Astrocyte of the cerebellum (primary cell): Measurements from ENCODE around the gene SUMO4.

Source experiments
- DNase-seq: peaks from one replicate; pipeline ENCODE4 v3.0.0-alpha.2; 2011; ENCODE audit warnings: low read depth
- H3K4me3 ChIP-seq: 2 replicates; pipeline ENCODE4 v1.5.1; 2011; ENCODE audit warnings: mild to moderate bottlenecking, low read depth, low read length, moderate library complexity
- in situ Hi-C: cut with HindIII; loops from 2 replicates; pipeline ENCODE4 v1.10.0; 2017; ENCODE audit warnings: low sequenced_read_pairs
- TF ChIP-seq, protein P1 (sequence below): IDR thresholded peaks from 2 replicates; pipeline ENCODE4 v1.5.1; 2012; ENCODE audit warnings: low read length, low read depth, moderate library complexity, mild to moderate bottlenecking; ENCODE audit errors: missing control alignments

SUMO4 gene

DNA sequence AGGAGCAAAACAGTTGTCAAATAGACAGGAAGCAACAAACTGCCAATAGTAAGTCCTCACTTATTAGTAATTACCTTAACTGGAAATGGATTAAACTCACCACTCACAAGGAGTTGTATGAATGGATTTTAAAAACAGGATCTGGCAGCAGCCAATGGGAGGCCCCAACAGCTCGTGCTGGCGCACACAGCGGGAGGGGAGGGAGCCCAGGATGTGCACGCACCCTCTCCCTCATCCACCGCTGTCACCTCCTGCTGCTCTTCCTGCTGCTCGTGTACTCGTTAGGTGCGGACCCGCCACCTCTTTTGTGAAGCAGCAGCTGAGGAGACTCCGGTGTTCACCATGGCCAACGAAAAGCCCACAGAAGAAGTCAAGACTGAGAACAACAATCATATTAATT is at the start of gene SUMO4:
Gene SUMO4, plus strand, starts transcription at position 213 of the 400 bp plus-strand sequence. Its CDS starts 130 bp downstream, at position 343.
- TF ChIP-seq, protein P1, sequence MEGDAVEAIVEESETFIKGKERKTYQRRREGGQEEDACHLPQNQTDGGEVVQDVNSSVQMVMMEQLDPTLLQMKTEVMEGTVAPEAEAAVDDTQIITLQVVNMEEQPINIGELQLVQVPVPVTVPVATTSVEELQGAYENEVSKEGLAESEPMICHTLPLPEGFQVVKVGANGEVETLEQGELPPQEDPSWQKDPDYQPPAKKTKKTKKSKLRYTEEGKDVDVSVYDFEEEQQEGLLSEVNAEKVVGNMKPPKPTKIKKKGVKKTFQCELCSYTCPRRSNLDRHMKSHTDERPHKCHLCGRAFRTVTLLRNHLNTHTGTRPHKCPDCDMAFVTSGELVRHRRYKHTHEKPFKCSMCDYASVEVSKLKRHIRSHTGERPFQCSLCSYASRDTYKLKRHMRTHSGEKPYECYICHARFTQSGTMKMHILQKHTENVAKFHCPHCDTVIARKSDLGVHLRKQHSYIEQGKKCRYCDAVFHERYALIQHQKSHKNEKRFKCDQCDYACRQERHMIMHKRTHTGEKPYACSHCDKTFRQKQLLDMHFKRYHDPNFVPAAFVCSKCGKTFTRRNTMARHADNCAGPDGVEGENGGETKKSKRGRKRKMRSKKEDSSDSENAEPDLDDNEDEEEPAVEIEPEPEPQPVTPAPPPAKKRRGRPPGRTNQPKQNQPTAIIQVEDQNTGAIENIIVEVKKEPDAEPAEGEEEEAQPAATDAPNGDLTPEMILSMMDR: no peak
- DNase-seq: no peak
- no peak within 1 kb of the TSS for H3K4me3 ChIP-seq
- in situ Hi-C loops: loop anchor here (25.0 kb wide), 1 partner anchor 313 kb away; no protein-coding TSS in a partner anchor

- TF ChIP-seq, protein P1: no peak
- DNase-seq: no peak
- no peak overlapping the region for H3K4me3 ChIP-seq
- in situ Hi-C loops: no loop called here
Measured at GRCh38 chr6:149354009-149354408, 46.1 kb upstream of the SUMO4 start.

DNA sequence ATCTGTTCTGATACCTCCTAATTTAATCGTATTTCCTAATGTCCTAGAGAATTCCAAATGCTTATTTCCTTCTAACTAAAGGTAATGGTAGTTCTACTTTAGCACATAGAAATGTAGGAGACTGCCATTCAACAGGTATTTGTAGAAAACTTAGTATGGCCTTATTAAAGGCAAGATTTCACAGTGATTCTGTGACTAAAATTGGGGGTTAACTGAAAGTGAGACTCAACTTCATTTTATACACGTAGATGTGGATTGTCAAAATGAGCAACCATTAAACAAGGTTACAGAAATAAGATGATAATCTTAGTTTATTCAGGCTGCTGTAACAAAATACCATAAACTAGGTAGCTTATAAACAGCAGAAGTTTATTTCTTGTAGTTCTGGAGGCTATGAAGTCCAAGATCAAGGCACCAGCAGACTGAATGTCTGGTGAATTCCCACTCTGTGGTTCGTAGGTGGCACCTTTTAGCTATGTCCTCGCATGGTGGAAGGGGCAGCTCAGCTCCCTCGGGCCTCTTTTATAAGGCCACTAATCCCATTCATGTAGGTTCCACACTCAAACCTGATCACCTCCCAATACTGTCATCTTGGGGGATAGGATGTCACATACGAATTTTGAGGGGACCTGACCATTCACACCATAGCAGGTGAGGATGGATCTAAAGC is 43.8 kb upstream of the SUMO4 start:
- DNase-seq: no peak
- in situ Hi-C loops: no loop called here
- no peak overlapping the region for H3K4me3 ChIP-seq
- TF ChIP-seq, protein P1: no peak

- H3K4me3 ChIP-seq: no peak overlapping the region
- TF ChIP-seq, protein P1: no peak
- in situ Hi-C loops: no loop called here
- DNase-seq: no peak
Measured at GRCh38 chr6:149357726-149358538, 42.1 kb upstream of the SUMO4 start.

GRCh38 chr6:149359440-149359839 is 40.6 kb upstream of the SUMO4 start:
- in situ Hi-C loops: no loop called here
- no peak for DNase-seq
- TF ChIP-seq, protein P1: no peak

DNA sequence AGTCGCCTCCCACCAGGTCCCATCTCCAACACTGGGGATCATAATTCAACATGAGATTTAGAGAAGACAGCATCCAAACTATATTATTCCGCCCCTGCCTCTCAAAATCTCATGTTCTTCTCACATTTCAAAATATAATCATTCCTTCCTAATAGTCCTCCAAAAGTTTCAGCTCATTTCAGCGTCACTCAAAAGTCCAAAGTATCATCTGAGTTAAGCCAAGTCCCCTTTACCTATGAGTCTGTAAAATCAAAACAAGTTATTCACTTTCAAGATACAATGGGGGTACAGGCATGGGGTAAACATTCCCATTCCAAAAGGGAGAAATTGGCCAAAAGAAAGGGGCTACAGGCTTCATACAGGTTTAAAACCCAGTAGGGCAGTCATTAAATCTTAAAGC is 39.5 kb upstream of the SUMO4 start:
- in situ Hi-C loops: no loop called here
- TF ChIP-seq, protein P1: no peak
- no peak overlapping the region for H3K4me3 ChIP-seq
- no peak for DNase-seq

More at GRCh38 chr6:149359440-149359839, 40.6 kb upstream of the SUMO4 start:
- no peak overlapping the region for H3K4me3 ChIP-seq
